Heart left ventricle (tissue), 16 donors: Measurements from ENCODE around the gene ARRB1. TPM values are rescaled to one million over a fixed set of nuclear protein-coding genes. Genes with fewer than 3 reads are reported as not detected.

Experiments used
- ATAC-seq, 4 donors: fragments of 200-7000 bp; cut with Tn5 transposase; one replicate each; pipeline ENCODE4 v1.9.1; 2020 to 2022; ENCODE audit warnings: moderate library complexity in 4 of 4, mild to moderate bottlenecking in 3 of 4, moderate number of reproducible peaks in 1 of 4
- DNase-seq, 5 donors: peaks; one replicate each; pipeline ENCODE4 v3.0.0-alpha.2; 2020
- H3K27ac ChIP-seq, 12 donors: fragments of 200-600 bp; sonication (generic) in 4 of 12; one replicate each; pipeline versions ENCODE4 v1.5.0 to v1.8.0; 2016 to 2022; ENCODE audit warnings: mild to moderate bottlenecking in 2 of 12
- H3K27me3 ChIP-seq, 9 donors: fragments of 200-600 bp; sonication (generic) in 2 of 9; one replicate each; pipeline versions ENCODE4 v1.5.1 to v1.8.0; 2016 to 2022; ENCODE audit warnings: mild to moderate bottlenecking in 3 of 9
- H3K36me3 ChIP-seq, 9 donors: fragments of 200-600 bp; sonication (generic) in 2 of 9; one replicate each; pipeline versions ENCODE4 v1.5.0 to v1.8.0; 2018 to 2022; ENCODE audit warnings: mild to moderate bottlenecking in 2 of 9
- H3K4me1 ChIP-seq, 12 donors: fragments of 200-600 bp; sonication (generic) in 4 of 12; one replicate each; pipeline versions ENCODE4 v1.5.0 to v1.8.0; 2016 to 2022; ENCODE audit warnings: mild to moderate bottlenecking in 3 of 12
- H3K4me3 ChIP-seq, 12 donors: fragments of 200-600 bp; sonication (generic) in 4 of 12; one replicate each; pipeline versions ENCODE4 v1.5.0 to v1.8.0; 2017 to 2022; ENCODE audit warnings: mild to moderate bottlenecking in 9 of 12, moderate library complexity in 4 of 12
- H3K9me3 ChIP-seq, 12 donors: fragments of 200-600 bp; sonication (generic) in 4 of 12; one replicate each; pipeline versions ENCODE4 v1.5.0 to v1.8.0; 2016 to 2022; ENCODE audit warnings: mild to moderate bottlenecking in 1 of 12
- CTCF ChIP-seq, 12 donors: fragments of 200-600 bp; sonication (generic) in 4 of 12; IDR thresholded peaks; one replicate each; pipeline versions ENCODE4 v1.5.0 to v1.8.0; 2018 to 2022; ENCODE audit warnings: antibody characterized with exemption in 12 of 12, mild to moderate bottlenecking in 5 of 12
- POLR2A ChIP-seq, 2 donors: fragments of 450-650 bp; IDR thresholded peaks; one replicate each; pipeline ENCODE4 v1.6.1; 2017; ENCODE audit warnings: antibody characterized with exemption in 2 of 2, mild to moderate bottlenecking in 2 of 2, moderate library complexity in 2 of 2
- WGBS, 4 donors: extraction: QIAGEN DNeasy Blood & Tissue Kit in 2 of 4; methylation state at CpG; one replicate each; pipeline versions ENCODE4 v1.1.5 to v1.1.7; 2013 to 2018; 5-methylcytosine and 5-hydroxymethylcytosine counted together
- intact Hi-C, 10 donors: fragments of 100-400 bp; cut with DNase I; formaldehyde crosslinking; loops; one replicate each; pipeline versions ENCODE4 v1.11.1 to v1.14.2; 2022
- polyA plus RNA-seq, 2 donors: library from polyadenylated mRNA; stranded (reverse); fragments of 200-250 nt; gene quantifications; one replicate each; pipeline ENCODE4 v1.2.3, GENCODE V29; 2013
- total RNA-seq, 9 donors: library from RNA; depleted of rRNA in 2 of 9; stranded (reverse); fragments of >200 nt in 2 of 9; fragmentation: NEBNext Ultra II Directional in 3 of 9; extraction: Animal tissue kit (Norgen Biotek cat#: 25700) in 3 of 9; gene quantifications; one replicate each; pipeline versions ENCODE4 v1.1.0 to v1.2.4, GENCODE V29; 2016 to 2023
- donor health status: ischemic (EF 13 %, LVEDD 7.1; RV severe dilation, severe dysfunction).
- donor health status: healthy with polysubstance abuse.
- donor health status: DM: no; HTN: yes; CAD: no.
- donor health status: DM: no; HTN: no; CAD: no.
- donor health status: ischemic (EF 25% LVEDD 6.9; RV normal size, moderate dysfunction).
- donor health status: ischemic (EF 25% LVEDD 5.7; RV mildly dilated, moderate dysfunction).
- donor health status: healthy.
- donor health status: DM: yes; HTN: yes; CAD: no.
- donor health status: ischemic (EF 35%, LVEDD 5.7; RV mildly dilated, moderate dysfunction).
- donor health status: nonischemic (EF 11% LVEDD 7.7; RV severe dilation, severe dysfunction).
- donor health status: DM: yes; HTN: yes; CAD: no.
- donor health status: PGD.
- donor health status: ischemic (EF 29% LVEDD 5.4; RV normal size, mild dysfunction).
- donor health status: nonischemic (EF 23%, LVEDD 6.1; RV moderate dilation, normal function).

The ARRB1 gene
- total and polyA plus RNA-seq, 11 donors = 7.9 to 58.9 (median 25.4) TPM

GRCh38 chr11:75285776-75286360, 65.6 kb downstream of the ARRB1 start:
- TF ChIP-seq CTCF (IDR thresholded peaks at IDR 0.05) (no peak), POLR2A (IDR thresholded peaks at IDR 0.05) (no peak)
- intact Hi-C loops = loop anchor here in 5 of 10 donors (5.0 to 10.0 kb wide), 4 partner anchors 41 to 249 kb away; partner anchors contain the start of gene GDPD5 (in 1 of the 5)
- DNase-seq = peak in 1 of 5 donors; percentile 54

GRCh38 chr11:75283391-75283931, 68.0 kb downstream of the ARRB1 start:
- no peak for ATAC-seq
- Histone ChIP-seq H3K4me3 (no peak overlapping the region), H3K4me1 (peaks cover 0 to 24% (median 13%) of the 10 kb centered on the region in 12 donors), H3K27me3 (no peaks in the 10 kb centered on the region), H3K27ac (no peak overlapping the region), H3K9me3 (no peaks in the 10 kb centered on the region), H3K36me3 (peaks cover 0 to 94% (median 46%) of the 10 kb centered on the region in 9 donors)
- peak in 1 of 5 donors; percentile 44 for DNase-seq
- intact Hi-C loops = loop anchor here in 9 of 10 donors (5.0 to 10.0 kb wide), 7 partner anchors 34 to 251 kb away; partner anchors contain the start of gene GDPD5 (in 1 of the 9)
- 88 to 95% (median 92%) methylated on average over 10 to 16 of the region's 16 CpGs for whole genome bisulfite sequencing, 4 donors
- TF ChIP-seq CTCF (IDR thresholded peaks at IDR 0.05) = no peak
- no peak for TF ChIP-seq POLR2A (IDR thresholded peaks at IDR 0.05)

More at GRCh38 chr11:75285776-75286360, 65.6 kb downstream of the ARRB1 start:
- Histone ChIP-seq H3K36me3 (peaks cover 0 to 86% (median 53%) of the 10 kb centered on the region in 9 donors), H3K4me3 (no peak overlapping the region), H3K9me3 (no peaks in the 10 kb centered on the region), H3K4me1 (peaks cover 0 to 7% (median under 1%) of the 10 kb centered on the region in 12 donors), H3K27ac (no peak overlapping the region), H3K27me3 (no peaks in the 10 kb centered on the region)
- WGBS, 4 donors = 97 to 100% (median 97%) methylated on average over 5 of the region's 5 CpGs
- ATAC-seq = no peak

GRCh38 chr11:75281469-75282095, 69.9 kb downstream of the ARRB1 start:
- H3K27ac ChIP-seq = peak overlapping the region in 2 of 12 donors; percentile 2 to 27
- ATAC-seq (no peak), DNase-seq (peak in 3 of 5 donors; percentile 18 to 34 (median 19))
- peaks cover 0 to 99% (median 54%) of the 10 kb centered on the region in 9 donors for H3K36me3 ChIP-seq
- TF ChIP-seq POLR2A (IDR thresholded peaks at IDR 0.05) (no peak), CTCF (IDR thresholded peaks at IDR 0.05) (no peak)
- H3K4me3 ChIP-seq = no peak overlapping the region
- peaks cover 0 to 19% (median 14%) of the 10 kb centered on the region in 12 donors for H3K4me1 ChIP-seq
- H3K9me3 ChIP-seq = no peaks in the 10 kb centered on the region
- WGBS, 4 donors = 86 to 96% (median 89%) methylated on average over 9 to 10 of the region's 10 CpGs
- H3K27me3 ChIP-seq = no peaks in the 10 kb centered on the region
- intact Hi-C loops = loop anchor here (1.0 to 10.0 kb wide), 11 partner anchors 36 to 253 kb away; partner anchors contain the start of gene GDPD5 (in 1 of the 10)
